Activated B cell treated with CpG ODN at 0.5 μM for 24 hours (primary cell): ENCODE data around the gene PPTC7. TPM values are rescaled to one million over a fixed set of nuclear protein-coding genes. Genes with fewer than 3 reads are reported as not detected.
"Not testable (repeated sequence)": the region's sequence is repeated elsewhere in the genome, so short reads cannot be mapped to it uniquely, and the experiment has no call there.

Experiments used
- ATAC-seq: fragments of 200-7000 bp; cut with Tn5 transposase; one replicate; pipeline ENCODE4 v1.10.0; 2021; ENCODE audit warnings: low read depth, mild to moderate bottlenecking, moderate library complexity
- CTCF ChIA-PET: fragments of 350-600 bp; sonication (Branson Sonifier 250); formaldehyde crosslinking; loops from one replicate; lab custom pipeline; 2021; ENCODE audit warnings: antibody characterized with exemption; lab: Charles Lee
- POLR2A ChIA-PET: fragments of 350-600 bp; sonication (Branson Sonifier 250); formaldehyde crosslinking; loops from one replicate; lab custom pipeline; 2021; ENCODE audit warnings: antibody characterized with exemption; lab: Charles Lee
- DNase-seq: peaks from one replicate; pipeline ENCODE4 v3.0.0; 2022
- H3K27ac Mint-ChIP-seq: one replicate; pipeline ENCODE4 v1.8.0; 2020; ENCODE audit warnings: mixed read lengths
- H3K27me3 Mint-ChIP-seq: one replicate; pipeline ENCODE4 v1.8.0; 2021; ENCODE audit warnings: mixed read lengths
- H3K36me3 Mint-ChIP-seq: one replicate; pipeline ENCODE4 v1.8.0; 2021; ENCODE audit warnings: low read depth, mixed read lengths
- H3K4me1 Mint-ChIP-seq: one replicate; pipeline ENCODE4 v1.8.0; 2021; ENCODE audit warnings: mixed read lengths
- H3K4me3 Mint-ChIP-seq: one replicate; pipeline ENCODE4 v1.8.0; 2020; ENCODE audit warnings: mild to moderate bottlenecking, mixed read lengths
- H3K9me3 Mint-ChIP-seq: one replicate; pipeline ENCODE4 v1.8.0; 2020; ENCODE audit warnings: mixed read lengths
- CTCF ChIP-seq: fragments of 200-600 bp; IDR thresholded peaks from one replicate; pipeline ENCODE4 v1.8.0; 2022; ENCODE audit warnings: antibody characterized with exemption, mild to moderate bottlenecking
- intact Hi-C: fragments of 100-400 bp; cut with micrococcal nuclease; formaldehyde crosslinking; loops from one replicate; pipeline ENCODE4 v1.15.1; 2024
- total RNA-seq: library from RNA; stranded (reverse); gene quantifications from 2 replicates; pipeline ENCODE4 v1.2.3, GENCODE V29; 2022

The PPTC7 gene
- total RNA-seq, 1 donor from 2014 or later, result 40.8 TPM

GRCh38 chr12:110578694-110579534 is 4.2 kb downstream of the PPTC7 start:
- peak overlapping the region; percentile 84 for H3K27ac Mint-ChIP-seq
- DNase-seq, result no peak
- H3K27me3 Mint-ChIP-seq, result no peaks in the 10 kb centered on the region
- H3K4me1 Mint-ChIP-seq, result peaks cover 77% of the 10 kb centered on the region
- ChIA-PET POLR2A (interaction anchor here (0.6 to 4.5 kb wide), 11 partner anchors 12 to 148 kb away, joined by 3 to 50 read pairs (median 5); partner anchors contain the start of gene GPN3), CTCF (interaction anchor here (1.2 to 1.3 kb wide), 2 partner anchors 129 to 248 kb away, joined by 3 to 4 read pairs; partner anchors contain the start of gene ARPC3)
- H3K4me3 Mint-ChIP-seq, result peak overlapping the region; percentile 63
- ATAC-seq, result no peak
- intact Hi-C loops, result loop anchor here (5.0 kb wide), 1 partner anchor 37 kb away; no protein-coding TSS in a partner anchor
- H3K36me3 Mint-ChIP-seq, result peaks cover 13% of the 10 kb centered on the region
- peaks cover 2% of the 10 kb centered on the region for H3K9me3 Mint-ChIP-seq
- TF ChIP-seq CTCF, result no peak

- ATAC-seq, result peak; percentile 12
- no peak for DNase-seq
- CTCF ChIA-PET, result no interaction called here
- POLR2A ChIA-PET, result interaction anchor here (0.6 to 4.5 kb wide), 5 partner anchors 15 to 228 kb away, joined by 3 to 50 read pairs (median 6); no protein-coding TSS in a partner anchor
- intact Hi-C loops, result loop anchor here (1.0 to 5.0 kb wide), 3 partner anchors 12 to 36 kb away; no protein-coding TSS in a partner anchor
- TF ChIP-seq CTCF, result no peak
- Mint-ChIP-seq H3K27me3 (no peaks in the 10 kb centered on the region), H3K9me3 (peaks cover 2% of the 10 kb centered on the region), H3K4me1 (peaks cover 70% of the 10 kb centered on the region), H3K4me3 (peak overlapping the region; percentile 47), H3K36me3 (peaks cover 16% of the 10 kb centered on the region), H3K27ac (peak overlapping the region; percentile 84)
Measured at GRCh38 chr12:110577864-110578693, 5.0 kb downstream of the PPTC7 start.

- Mint-ChIP-seq H3K27ac (peak overlapping the region; percentile 31), H3K4me1 (peaks cover 66% of the 10 kb centered on the region), H3K27me3 (no peaks in the 10 kb centered on the region), H3K4me3 (peak overlapping the region; percentile 19), H3K36me3 (peaks cover 17% of the 10 kb centered on the region), H3K9me3 (peaks cover 2% of the 10 kb centered on the region)
- POLR2A ChIA-PET, result interaction anchor here (1.0 to 2.6 kb wide), 3 partner anchors 12 to 37 kb away, joined by 3 to 29 read pairs (median 5); no protein-coding TSS in a partner anchor
- no peak for TF ChIP-seq CTCF
- intact Hi-C loops, result loop anchor here (2.0 to 5.0 kb wide), 2 partner anchors 14 to 34 kb away; no protein-coding TSS in a partner anchor
- ATAC-seq, result no peak
- no peak for DNase-seq
- CTCF ChIA-PET, result no interaction called here
Measured at GRCh38 chr12:110576504-110576903, 6.6 kb downstream of the PPTC7 start.

- Mint-ChIP-seq H3K27ac (no peak overlapping the region), H3K4me3 (no peak overlapping the region), H3K27me3 (no peaks in the 10 kb centered on the region), H3K36me3 (peaks cover 17% of the 10 kb centered on the region), H3K9me3 (peaks cover 2% of the 10 kb centered on the region), H3K4me1 (peaks cover 55% of the 10 kb centered on the region)
- intact Hi-C loops, result loop anchor here (5.0 kb wide), 1 partner anchor 33 kb away; no protein-coding TSS in a partner anchor
- no peak for ATAC-seq
- no peak for TF ChIP-seq CTCF
- DNase-seq, result no peak
- POLR2A ChIA-PET, result interaction anchor here (0.8 to 2.6 kb wide), 4 partner anchors 11 to 107 kb away, joined by 3 to 29 read pairs (median 6); partner anchors contain the start of gene FAM216A
- CTCF ChIA-PET, result interaction anchor here (1.5 kb wide), 1 partner anchor 27 kb away, joined by 5 read pairs; no protein-coding TSS in a partner anchor
Measured at GRCh38 chr12:110575326-110575725, 7.8 kb downstream of the PPTC7 start.

GRCh38 chr12:110574717-110575230 is 8.3 kb downstream of the PPTC7 start:
- ATAC-seq, H3K27ac Mint-ChIP-seq, H3K27me3 Mint-ChIP-seq, DNase-seq, H3K9me3 Mint-ChIP-seq, H3K4me3 Mint-ChIP-seq: not testable (repeated sequence)
- CTCF ChIA-PET, result interaction anchor here (1.2 to 1.5 kb wide), 2 partner anchors 9 to 27 kb away, joined by 3 to 5 read pairs; no protein-coding TSS in a partner anchor
- H3K4me1 Mint-ChIP-seq, result peaks cover 50% of the 10 kb centered on the region
- peaks cover 18% of the 10 kb centered on the region for H3K36me3 Mint-ChIP-seq
- POLR2A ChIA-PET, result interaction anchor here (0.6 to 2.6 kb wide), 3 partner anchors 8 to 123 kb away, joined by 3 to 29 read pairs (median 3); no protein-coding TSS in a partner anchor
- intact Hi-C loops, result loop anchor here (5.0 kb wide), 1 partner anchor 32 kb away; no protein-coding TSS in a partner anchor
